Ishikawa (cell line): ENCODE data around the gene RPL7A.

Experiments
- CREB1 ChIP-seq: IDR thresholded peaks from 2 replicates; pipeline ENCODE4 v1.6.1; 2012; ENCODE audit warnings: low read depth
- FOXM1 ChIP-seq: IDR thresholded peaks from 2 replicates; pipeline ENCODE4 v1.6.1; 2012; ENCODE audit warnings: low read depth, borderline replicate concordance
- TF ChIP-seq, protein P1 (sequence below): IDR thresholded peaks from 2 replicates; pipeline ENCODE4 v1.6.1; 2012

DNA sequence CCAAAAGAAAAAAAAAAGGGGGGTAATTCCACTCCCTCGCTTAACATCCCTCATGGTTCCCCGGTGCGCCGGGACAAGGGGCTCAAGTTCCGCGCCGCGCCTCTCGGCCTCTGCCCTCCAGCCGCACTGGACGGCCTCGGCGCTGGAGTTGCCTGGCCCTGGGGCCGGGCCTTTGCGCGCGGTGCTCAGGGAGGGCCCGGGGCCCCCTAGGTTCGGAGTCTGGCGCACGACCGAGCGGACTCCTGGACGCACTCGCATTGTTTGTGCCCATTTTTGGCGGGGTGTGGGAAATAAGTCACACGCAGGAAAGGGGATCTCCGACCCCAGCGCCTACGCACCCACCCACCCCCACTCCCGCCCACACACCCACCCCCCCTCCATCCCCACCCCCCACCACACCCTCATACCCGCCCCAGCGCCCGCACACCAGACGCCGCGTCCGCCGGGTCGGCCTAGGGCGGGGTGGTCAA is 468 bp upstream of the RPL7A start:
- TF ChIP-seq CREB1, result no peak
- no peak for TF ChIP-seq FOXM1
- TF ChIP-seq, protein P1, sequence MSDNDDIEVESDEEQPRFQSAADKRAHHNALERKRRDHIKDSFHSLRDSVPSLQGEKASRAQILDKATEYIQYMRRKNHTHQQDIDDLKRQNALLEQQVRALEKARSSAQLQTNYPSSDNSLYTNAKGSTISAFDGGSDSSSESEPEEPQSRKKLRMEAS, result no peak
